Testis (tissue), 3 donors: ENCODE results near the gene FILIP1. TPM values are rescaled to one million over a fixed set of nuclear protein-coding genes. Genes with fewer than 3 reads are reported as not detected.

ENCODE experiments used
- DNase-seq: peaks from one replicate; pipeline ENCODE4 v3.0.0-alpha.2; 2019
- H3K27ac ChIP-seq, 2 donors: fragments of 200-600 bp; sonication (generic); one replicate each; pipeline ENCODE4 v1.5.1; 2019
- H3K27me3 ChIP-seq: fragments of 200-600 bp; sonication (generic); one replicate; pipeline ENCODE4 v1.5.1; 2019
- H3K36me3 ChIP-seq: fragments of 200-600 bp; sonication (generic); one replicate; pipeline ENCODE4 v1.5.1; 2017; ENCODE audit warnings: low read depth; ENCODE audit errors: missing control alignments
- H3K4me1 ChIP-seq: fragments of 200-600 bp; sonication (generic); one replicate; pipeline ENCODE4 v1.5.1; 2019
- H3K4me3 ChIP-seq, 2 donors: fragments of 200-600 bp; sonication (generic); one replicate each; pipeline ENCODE4 v1.5.1; 2017 to 2019
- H3K9me3 ChIP-seq: fragments of 200-600 bp; sonication (generic); one replicate; pipeline ENCODE4 v1.5.1; 2017
- POLR2A ChIP-seq: fragments of 450-650 bp; IDR thresholded peaks from one replicate; pipeline ENCODE4 v1.6.1; 2017; ENCODE audit warnings: antibody characterized with exemption, mild to moderate bottlenecking, moderate library complexity
- WGBS, 2 donors: methylation state at CpG; one replicate each; pipeline ENCODE4 v1.1.5; 2018; 5-methylcytosine and 5-hydroxymethylcytosine counted together
- intact Hi-C: fragments of 100-400 bp; cut with DNase I; formaldehyde crosslinking; loops from one replicate; pipeline ENCODE4 v1.15.1; 2023; ENCODE audit warnings: low total_unique reads
- polyA plus RNA-seq: library from polyadenylated mRNA; stranded (reverse); fragments of 350-450 nt; fragmentation: Illumina TruSeq; extraction: RNeasy Lipid Tissue Mini Kit (QIAGEN cat#74804); gene quantifications from one replicate; pipeline ENCODE4 v1.2.3, GENCODE V29; 2014; ENCODE audit warnings: low read depth, low replicate concordance; ENCODE audit not compliant: insufficient read depth
- total RNA-seq, 2 donors: library from RNA; depleted of rRNA; stranded (reverse); fragments of >200 nt; gene quantifications; one replicate each; pipeline ENCODE4 v1.2.3, GENCODE V29; 2016
- TF ChIP-seq, protein P1 (sequence below), 3 experiments: fragments of 450-650 bp in 2 of 3; fragments of 200-600 bp in 1 of 3; sonication (generic) in 1 of 3; IDR thresholded peaks; one replicate each; pipeline ENCODE4 v1.5.1; 2016 to 2019; ENCODE audit warnings: antibody characterized with exemption in 3 of 3, mild to moderate bottlenecking in 2 of 3, moderate library complexity in 1 of 3

The FILIP1 gene
- total and polyA plus RNA-seq, 3 donors from 2014 or later: 2.0 to 3.1 (median 2.7) TPM

DNA sequence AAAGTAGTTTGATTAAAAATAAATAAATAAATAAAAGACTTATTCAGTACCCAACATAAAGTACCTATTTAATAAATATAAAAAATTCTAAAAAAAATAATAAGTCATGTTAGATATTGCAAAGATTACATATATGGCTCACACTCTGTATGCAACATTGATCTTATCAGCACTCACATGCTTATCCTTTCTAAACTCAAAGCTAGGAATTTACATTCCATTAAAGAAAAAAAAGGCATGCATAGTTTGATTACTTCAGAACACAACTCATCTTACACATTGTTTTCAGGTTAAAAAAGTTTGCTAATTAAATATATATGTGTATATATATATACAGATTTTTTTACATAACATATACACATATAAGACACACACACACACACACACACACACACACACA lies 96.4 kb downstream of the FILIP1 start:
- no peak overlapping the region for H3K4me3 ChIP-seq
- H3K36me3 ChIP-seq: no peaks in the 10 kb centered on the region
- intact Hi-C loops: no loop called here
- no peak for TF ChIP-seq POLR2A
- TF ChIP-seq, protein P1, sequence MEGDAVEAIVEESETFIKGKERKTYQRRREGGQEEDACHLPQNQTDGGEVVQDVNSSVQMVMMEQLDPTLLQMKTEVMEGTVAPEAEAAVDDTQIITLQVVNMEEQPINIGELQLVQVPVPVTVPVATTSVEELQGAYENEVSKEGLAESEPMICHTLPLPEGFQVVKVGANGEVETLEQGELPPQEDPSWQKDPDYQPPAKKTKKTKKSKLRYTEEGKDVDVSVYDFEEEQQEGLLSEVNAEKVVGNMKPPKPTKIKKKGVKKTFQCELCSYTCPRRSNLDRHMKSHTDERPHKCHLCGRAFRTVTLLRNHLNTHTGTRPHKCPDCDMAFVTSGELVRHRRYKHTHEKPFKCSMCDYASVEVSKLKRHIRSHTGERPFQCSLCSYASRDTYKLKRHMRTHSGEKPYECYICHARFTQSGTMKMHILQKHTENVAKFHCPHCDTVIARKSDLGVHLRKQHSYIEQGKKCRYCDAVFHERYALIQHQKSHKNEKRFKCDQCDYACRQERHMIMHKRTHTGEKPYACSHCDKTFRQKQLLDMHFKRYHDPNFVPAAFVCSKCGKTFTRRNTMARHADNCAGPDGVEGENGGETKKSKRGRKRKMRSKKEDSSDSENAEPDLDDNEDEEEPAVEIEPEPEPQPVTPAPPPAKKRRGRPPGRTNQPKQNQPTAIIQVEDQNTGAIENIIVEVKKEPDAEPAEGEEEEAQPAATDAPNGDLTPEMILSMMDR (IDR thresholded peaks at IDR 0.05): no peak
- no peaks in the 10 kb centered on the region for H3K9me3 ChIP-seq
- DNase-seq: no peak
- H3K4me1 ChIP-seq: no peaks in the 10 kb centered on the region
- no peak overlapping the region for H3K27ac ChIP-seq
- no peaks in the 10 kb centered on the region for H3K27me3 ChIP-seq

DNA sequence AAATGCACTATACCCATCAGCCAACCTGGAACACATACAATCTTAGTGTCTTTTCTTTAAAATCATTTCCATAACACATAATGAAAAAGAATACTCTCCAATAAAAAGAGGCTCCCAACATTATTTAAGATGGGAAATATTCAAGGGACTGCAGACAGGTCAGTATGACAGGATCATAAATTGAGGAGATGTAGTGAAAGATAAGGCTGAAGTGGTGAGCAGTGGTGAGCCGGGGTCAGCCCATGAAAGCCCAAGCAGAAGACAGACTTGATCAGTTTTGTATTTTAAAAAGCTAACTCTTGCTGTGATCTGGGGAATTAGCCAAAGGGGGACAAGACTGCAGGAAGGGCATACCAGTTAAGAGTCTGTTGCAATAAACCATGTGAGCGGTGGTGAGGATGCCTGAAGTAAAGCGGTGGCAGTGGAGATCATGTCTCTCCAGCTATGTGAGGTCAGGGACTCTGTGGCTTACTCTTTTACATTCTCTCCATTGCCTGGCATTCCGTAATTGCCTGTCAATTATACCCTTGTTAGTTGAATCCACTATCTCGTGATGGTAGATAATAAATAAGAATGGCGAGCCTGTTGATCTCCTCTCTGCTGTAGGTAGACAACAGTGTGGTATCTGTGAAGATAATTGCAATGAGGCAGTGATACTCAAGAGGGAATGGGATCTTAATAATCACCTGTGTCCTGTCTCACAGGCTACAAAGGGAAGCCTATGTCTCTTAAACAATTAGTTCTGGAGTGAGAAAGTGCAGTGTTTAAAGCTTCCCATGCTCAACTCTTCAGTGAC lies 97.4 kb downstream of the FILIP1 start:
- H3K9me3 ChIP-seq: no peaks in the 10 kb centered on the region
- 87 to 92% methylated on average over 6 of the region's 6 CpGs for WGBS, 2 donors
- no peaks in the 10 kb centered on the region for H3K4me1 ChIP-seq
- H3K4me3 ChIP-seq: no peak overlapping the region
- TF ChIP-seq, protein P1 (IDR thresholded peaks at IDR 0.05): no peak
- TF ChIP-seq POLR2A: no peak
- H3K27me3 ChIP-seq: no peaks in the 10 kb centered on the region
- H3K27ac ChIP-seq: no peak overlapping the region
- intact Hi-C loops: no loop called here
- no peak for DNase-seq
- no peaks in the 10 kb centered on the region for H3K36me3 ChIP-seq

DNA sequence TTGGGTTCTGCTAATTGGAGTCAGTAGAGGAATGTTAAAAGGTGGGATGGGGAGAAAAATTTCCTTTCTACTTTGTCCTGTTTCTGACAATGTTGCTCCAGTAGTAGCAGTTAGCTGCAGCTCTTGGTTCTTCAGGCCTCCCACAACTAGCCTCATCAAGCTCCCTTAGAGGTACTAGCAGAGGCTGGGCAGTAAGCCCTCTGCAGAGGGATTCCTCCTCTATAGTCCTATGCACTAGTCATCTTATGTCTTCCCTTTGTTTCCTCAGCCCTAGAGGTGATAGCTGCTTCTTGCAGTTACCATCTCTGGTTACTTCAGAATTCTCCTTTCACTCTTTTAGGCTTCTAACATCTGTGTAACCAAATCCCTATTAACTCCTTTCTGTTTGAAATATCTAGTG lies 99.8 kb downstream of the FILIP1 start:
- intact Hi-C loops: no loop called here
- no peaks in the 10 kb centered on the region for H3K9me3 ChIP-seq
- TF ChIP-seq POLR2A: no peak
- TF ChIP-seq, protein P1 (IDR thresholded peaks at IDR 0.05): no peak
- no peak for DNase-seq
- no peak overlapping the region for H3K27ac ChIP-seq
- no peak overlapping the region for H3K4me3 ChIP-seq
- H3K4me1 ChIP-seq: no peaks in the 10 kb centered on the region
- no peaks in the 10 kb centered on the region for H3K27me3 ChIP-seq
- H3K36me3 ChIP-seq: no peaks in the 10 kb centered on the region

DNA sequence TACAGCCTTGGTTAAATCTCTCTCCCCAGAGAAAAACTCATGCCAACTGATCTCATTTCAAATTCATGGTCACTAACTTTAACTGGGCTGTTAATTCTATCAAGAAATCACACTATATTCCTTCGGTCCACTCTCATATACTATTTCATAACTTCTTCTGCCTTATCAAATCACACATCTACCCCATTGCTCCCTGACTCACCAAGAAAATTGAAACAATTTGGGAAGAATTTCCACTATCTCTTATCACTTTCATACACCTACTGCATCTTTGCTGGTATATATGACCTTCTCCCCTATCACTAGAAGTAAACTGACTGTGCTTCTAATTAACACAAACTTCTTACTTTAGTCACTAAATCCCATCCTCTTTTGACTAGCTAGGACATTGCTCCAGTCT lies 102.3 kb downstream of the FILIP1 start:
- Histone ChIP-seq H3K4me3 (no peak overlapping the region), H3K27me3 (no peaks in the 10 kb centered on the region), H3K36me3 (no peaks in the 10 kb centered on the region), H3K4me1 (no peaks in the 10 kb centered on the region), H3K9me3 (no peaks in the 10 kb centered on the region), H3K27ac (no peak overlapping the region)
- WGBS, 2 donors: 80 to 83% methylated on average over 1 of the region's 1 CpG
- no peak for TF ChIP-seq POLR2A
- TF ChIP-seq, protein P1 (IDR thresholded peaks at IDR 0.05): no peak
- DNase-seq: no peak
- intact Hi-C loops: no loop called here
